NOMO-1 treated with dmso at 0.1 percent for 144 hours (cell line): ENCODE measurements around the gene EPHB4.
"Not testable (repeated sequence)": the region's sequence is repeated elsewhere in the genome, so short reads cannot be mapped to it uniquely, and the experiment has no call there.

Source experiments
- DNase-seq: peaks from one replicate; lab custom pipeline; 2025; ENCODE audit not compliant: unreplicated experiment; lab: John Stamatoyannopoulos, UW

Gene EPHB4

GRCh38 chr7:100827330-100828226 is at the start of gene EPHB4:
Gene EPHB4, minus strand, starts transcription at chr7:100827523. Its CDS starts 493 bp downstream, at chr7:100827030.
- DNase-seq = no peak

- no peak for DNase-seq
Observed at GRCh38 chr7:100875356-100875751, 48.0 kb upstream of the EPHB4 start.

- peak; percentile 99 for DNase-seq
Observed at GRCh38 chr7:100874577-100875355, 47.4 kb upstream of the EPHB4 start, which contains the start of gene SRRT. Gene SRRT, plus strand, starts transcription at chr7:100875103. Its CDS starts 488 bp downstream, at chr7:100875591.

- no peak for DNase-seq
Observed at GRCh38 chr7:100874300-100874576, 46.9 kb upstream of the EPHB4 start.

- DNase-seq = no peak
Observed at GRCh38 chr7:100873599-100874299, 46.4 kb upstream of the EPHB4 start.

GRCh38 chr7:100867776-100868485 is 40.6 kb upstream of the EPHB4 start:
- DNase-seq = no peak

GRCh38 chr7:100867040-100867775 is 39.9 kb upstream of the EPHB4 start, which contains the start of gene TRIP6:
Gene TRIP6, plus strand, starts transcription at chr7:100867387. Its CDS starts 111 bp downstream, at chr7:100867498.
- no peak for DNase-seq

GRCh38 chr7:100866729-100867039 is 39.4 kb upstream of the EPHB4 start:
- DNase-seq = no peak

- DNase-seq = no peak
Observed at GRCh38 chr7:100865938-100866728, 38.8 kb upstream of the EPHB4 start.

- no peak for DNase-seq
Observed at GRCh38 chr7:100865372-100865911, 38.1 kb upstream of the EPHB4 start.

GRCh38 chr7:100864263-100864845 is 37.0 kb upstream of the EPHB4 start:
- no peak for DNase-seq

GRCh38 chr7:100863406-100863950 is 36.2 kb upstream of the EPHB4 start:
- no peak for DNase-seq

- no peak for DNase-seq
Observed at GRCh38 chr7:100861616-100861985, 34.3 kb upstream of the EPHB4 start.

GRCh38 chr7:100860702-100861615 is 33.6 kb upstream of the EPHB4 start:
- no peak for DNase-seq

- no peak for DNase-seq
Observed at GRCh38 chr7:100859856-100860255, 32.5 kb upstream of the EPHB4 start.

GRCh38 chr7:100856871-100857282 is 29.6 kb upstream of the EPHB4 start:
- DNase-seq = no peak

- no peak for DNase-seq
Observed at GRCh38 chr7:100855515-100855914, 28.2 kb upstream of the EPHB4 start.

GRCh38 chr7:100854899-100855298 is 27.6 kb upstream of the EPHB4 start:
- DNase-seq = not testable (repeated sequence)
